GM18502 (cell line): Measurements from ENCODE around the gene KLC3.
"Not testable (repeated sequence)": the region's sequence is repeated elsewhere in the genome, so short reads cannot be mapped to it uniquely, and the experiment has no call there.

ENCODE experiments used
- ATAC-seq: cut with Tn5 transposase; IDR thresholded peaks from one replicate; pipeline ENCODE4 v1.9.1; 2021; ENCODE audit warnings: mild to moderate bottlenecking; ENCODE audit not compliant: unreplicated experiment, poor library complexity

KLC3 gene

GRCh38 chr19:45340232-45340898, at the start of gene KLC3:
Gene KLC3 (plus strand): TSS chr19:45340750. CDS start chr19:45345542, 4,792 bp downstream.
- no peak for ATAC-seq

- no peak for ATAC-seq
Observed at GRCh38 chr19:45291834-45292233, 48.7 kb upstream of the KLC3 start.

- no peak for ATAC-seq
Observed at GRCh38 chr19:45293682-45294081, 46.9 kb upstream of the KLC3 start.

- ATAC-seq, result no peak
Observed at GRCh38 chr19:45294291-45295029, 46.1 kb upstream of the KLC3 start.

GRCh38 chr19:45295873-45296272, 44.7 kb upstream of the KLC3 start:
- no peak for ATAC-seq

GRCh38 chr19:45296355-45296754, 44.2 kb upstream of the KLC3 start:
- ATAC-seq, result no peak

- ATAC-seq, result no peak
Observed at GRCh38 chr19:45297674-45298073, 42.9 kb upstream of the KLC3 start.

- ATAC-seq, result no peak
Observed at GRCh38 chr19:45298264-45298663, 42.3 kb upstream of the KLC3 start.

- ATAC-seq, result no peak
Observed at GRCh38 chr19:45299719-45300118, 40.8 kb upstream of the KLC3 start.

- no peak for ATAC-seq
Observed at GRCh38 chr19:45302416-45302815, 38.1 kb upstream of the KLC3 start.

- ATAC-seq, result no peak
Observed at GRCh38 chr19:45303269-45304060, 37.1 kb upstream of the KLC3 start.

GRCh38 chr19:45304141-45304926, 36.2 kb upstream of the KLC3 start:
- no peak for ATAC-seq

GRCh38 chr19:45305007-45305406, 35.5 kb upstream of the KLC3 start:
- ATAC-seq, result no peak

GRCh38 chr19:45305421-45305820, 35.1 kb upstream of the KLC3 start:
- ATAC-seq, result no peak

- no peak for ATAC-seq
Observed at GRCh38 chr19:45306040-45306439, 34.5 kb upstream of the KLC3 start.

- no peak for ATAC-seq
Observed at GRCh38 chr19:45306518-45307027, 34.0 kb upstream of the KLC3 start.

- ATAC-seq, result no peak
Observed at GRCh38 chr19:45307361-45307760, 33.2 kb upstream of the KLC3 start.

- ATAC-seq, result not testable (repeated sequence)
Observed at GRCh38 chr19:45309322-45309721, 31.2 kb upstream of the KLC3 start.

- no peak for ATAC-seq
Observed at GRCh38 chr19:45311621-45312020, 28.9 kb upstream of the KLC3 start.

- not testable (repeated sequence) for ATAC-seq
Observed at GRCh38 chr19:45312285-45312684, 28.3 kb upstream of the KLC3 start.
